SKM-1 (cell line): ENCODE measurements around the gene TLE3.

Source experiments
- DNase-seq: peaks from one replicate; lab custom pipeline; 2025; ENCODE audit not compliant: unreplicated experiment; lab: John Stamatoyannopoulos, UW

The TLE3 gene

DNA sequence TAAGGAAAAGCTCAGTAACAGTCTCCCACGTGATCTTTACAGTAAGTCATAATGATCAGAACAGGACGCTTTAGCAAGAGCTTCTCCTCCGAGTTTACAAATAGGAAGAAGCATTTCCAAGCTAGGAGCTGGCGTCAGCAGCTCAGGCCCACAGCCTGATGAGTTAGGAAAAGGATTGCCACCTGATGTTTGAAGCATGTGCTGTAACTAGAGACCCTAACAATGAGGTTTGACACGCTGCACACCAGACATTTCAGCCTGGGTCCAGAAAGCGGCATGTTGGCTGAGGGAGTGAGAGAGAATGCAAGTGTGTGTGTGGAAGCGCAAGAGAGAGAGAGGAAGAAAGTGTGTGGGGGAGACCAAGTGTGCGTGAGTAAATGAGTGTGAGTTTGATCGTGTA is 47.3 kb downstream of the TLE3 start:
- no peak for DNase-seq

DNA sequence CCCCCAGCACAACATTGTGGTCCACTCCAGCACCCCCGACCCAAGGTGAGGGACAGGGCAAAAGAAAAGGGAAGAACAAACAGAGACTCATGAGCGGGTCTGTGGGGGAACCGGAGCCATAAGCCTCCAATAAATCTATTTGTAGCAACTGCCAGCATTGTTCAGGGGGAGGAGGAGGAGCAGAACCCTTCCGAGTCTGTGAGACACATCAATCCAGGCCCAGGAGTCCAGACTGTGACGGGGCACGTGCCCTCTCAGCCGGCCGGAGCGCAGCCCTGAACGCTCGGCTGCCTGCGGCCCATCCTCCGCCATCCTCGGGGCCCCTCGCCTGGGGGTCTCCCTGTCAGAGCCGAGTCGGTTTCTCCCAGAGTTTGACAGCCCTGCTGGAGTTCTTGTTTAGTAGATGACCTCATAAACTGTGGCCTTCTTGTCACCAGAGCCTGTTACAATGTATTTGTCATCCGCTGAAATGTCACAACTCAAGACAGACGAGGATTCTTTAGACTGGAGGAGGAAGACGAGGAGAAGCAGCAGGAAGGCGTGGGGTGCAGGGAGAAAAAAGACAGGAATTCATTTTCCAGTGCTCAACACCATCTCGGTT is 47.9 kb downstream of the TLE3 start:
- no peak for DNase-seq

DNA sequence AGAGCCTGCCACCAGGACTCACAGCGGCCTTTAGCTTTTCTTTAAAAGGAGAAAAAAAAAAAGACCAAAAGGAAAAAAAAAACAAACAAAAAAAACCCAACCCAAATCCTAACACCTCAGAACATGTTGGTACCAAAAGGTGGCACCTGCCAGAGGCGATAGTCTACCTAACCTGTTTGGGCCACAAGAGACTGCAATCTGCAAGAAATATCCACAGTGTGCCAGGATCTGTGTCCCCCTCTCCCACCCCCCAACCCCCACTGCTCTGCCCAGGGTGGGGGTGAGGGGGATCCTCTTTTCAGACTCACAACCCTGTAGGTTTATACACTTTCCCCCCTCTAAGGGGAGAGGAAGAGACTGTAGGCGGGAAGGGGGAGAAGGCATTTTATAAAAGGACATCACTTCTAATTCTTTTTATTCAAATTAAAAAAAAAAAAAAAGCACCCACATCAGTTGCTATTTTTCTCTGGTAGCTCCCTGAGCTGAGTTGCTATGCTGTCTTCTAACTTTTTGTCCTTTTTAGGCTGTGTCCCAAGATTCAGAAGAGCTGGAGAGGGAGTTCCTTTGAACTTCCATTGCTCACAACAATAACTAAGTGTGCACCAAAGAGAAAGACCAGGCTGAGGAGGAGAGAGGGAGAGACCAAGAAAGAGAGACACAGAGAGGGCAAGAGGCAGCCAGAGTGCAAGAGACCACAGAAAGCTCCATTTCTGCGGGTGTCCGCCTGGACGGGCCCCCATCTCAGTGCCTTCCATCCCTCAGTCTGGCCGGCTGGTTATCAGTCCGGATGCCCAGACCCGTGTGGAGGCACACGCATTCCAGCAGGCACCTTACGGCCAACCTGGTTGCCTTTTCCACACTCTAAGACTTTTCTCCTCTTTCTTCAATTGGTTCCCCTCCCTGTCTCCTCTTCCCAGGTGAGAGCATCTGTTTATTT is 48.9 kb downstream of the TLE3 start:
- no peak for DNase-seq

DNA sequence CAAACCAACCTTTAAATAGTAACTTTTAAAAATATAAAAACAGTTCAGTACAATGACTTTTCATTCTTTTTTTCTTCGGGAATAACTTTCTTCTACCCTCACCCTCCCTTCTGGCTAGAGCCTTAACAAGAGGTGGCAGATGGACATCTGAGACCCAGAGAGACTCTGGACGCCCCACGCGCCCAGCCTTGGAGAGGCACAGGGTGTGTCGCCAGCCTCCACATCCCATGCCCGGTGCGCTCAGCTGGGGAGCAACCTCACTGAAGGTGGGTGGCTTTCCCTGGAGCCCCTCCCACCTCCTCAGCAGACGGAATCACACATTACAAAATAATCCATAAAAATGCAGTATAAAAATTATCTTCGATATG is 49.5 kb downstream of the TLE3 start:
- DNase-seq: no peak

DNA sequence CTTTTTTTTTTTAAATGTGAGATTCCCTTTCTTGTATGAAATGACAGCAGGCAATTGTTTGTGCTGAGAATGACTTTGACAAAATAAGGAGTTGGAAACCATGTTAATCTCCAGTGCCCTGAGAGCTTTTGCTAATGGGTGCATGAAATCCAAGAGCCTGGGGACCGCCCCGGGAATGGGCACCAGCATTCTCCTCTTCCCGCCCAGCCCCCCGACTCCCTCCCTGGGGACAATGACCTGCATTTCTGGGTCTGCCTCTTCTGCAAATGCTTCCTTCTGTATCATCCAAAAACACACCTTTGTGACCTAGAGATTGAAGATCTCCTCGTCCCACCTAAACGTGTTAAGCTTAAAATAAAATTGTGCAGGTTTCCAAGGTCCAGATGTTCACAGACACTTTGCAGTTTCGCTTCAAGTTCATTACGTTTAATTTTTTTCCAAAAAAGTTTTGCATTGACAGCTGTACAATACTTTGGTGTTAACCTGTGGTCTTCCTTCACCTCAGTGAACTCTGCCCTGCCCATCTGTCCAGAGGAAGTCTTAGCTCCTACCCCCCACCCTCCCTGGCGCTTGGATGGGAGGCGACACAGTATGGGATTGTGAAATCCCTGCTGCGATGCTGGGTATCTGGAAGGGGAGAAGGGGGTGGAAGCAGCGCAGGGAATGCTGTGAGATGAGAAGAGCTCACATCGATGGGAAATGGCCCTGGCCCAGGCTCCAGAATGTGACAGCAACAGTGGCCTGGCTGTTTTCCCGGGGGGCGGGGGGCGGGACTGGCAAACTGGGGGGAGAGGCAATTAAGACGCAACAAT is 50.1 kb downstream of the TLE3 start:
- no peak for DNase-seq

DNA sequence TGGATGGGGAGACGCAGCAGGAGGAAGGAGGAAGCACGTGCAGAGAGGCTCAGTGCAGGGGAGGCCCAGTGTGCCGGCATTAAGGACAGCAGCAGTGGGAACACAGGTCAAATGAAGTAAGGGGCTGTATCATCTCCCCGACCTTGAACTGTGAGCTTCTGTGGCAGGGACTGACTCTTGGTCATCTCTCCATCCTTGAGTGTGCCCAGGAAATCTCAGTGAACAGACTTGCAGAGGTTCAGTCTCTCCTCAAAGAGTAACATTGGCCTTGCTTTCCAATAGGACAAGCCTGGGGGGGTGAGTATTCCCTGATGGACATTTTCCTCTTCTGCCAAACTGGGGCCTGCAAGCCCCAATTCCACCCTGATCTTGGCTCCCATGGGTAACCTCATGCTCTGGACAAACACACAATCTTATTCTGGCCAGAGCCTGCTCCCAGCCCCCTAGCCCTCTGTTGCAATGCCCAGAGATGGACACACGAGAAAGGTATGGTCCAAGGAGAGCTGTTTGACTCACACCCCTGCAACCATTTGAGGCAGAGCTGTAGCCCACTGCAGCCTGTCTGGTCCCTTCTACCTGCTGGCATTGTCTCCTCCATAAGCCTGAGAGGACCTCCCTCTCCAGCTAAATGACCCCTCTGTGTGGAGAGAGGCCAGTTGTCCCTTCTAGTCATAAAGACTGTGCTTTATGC is 50.9 kb downstream of the TLE3 start:
- no peak for DNase-seq

DNA sequence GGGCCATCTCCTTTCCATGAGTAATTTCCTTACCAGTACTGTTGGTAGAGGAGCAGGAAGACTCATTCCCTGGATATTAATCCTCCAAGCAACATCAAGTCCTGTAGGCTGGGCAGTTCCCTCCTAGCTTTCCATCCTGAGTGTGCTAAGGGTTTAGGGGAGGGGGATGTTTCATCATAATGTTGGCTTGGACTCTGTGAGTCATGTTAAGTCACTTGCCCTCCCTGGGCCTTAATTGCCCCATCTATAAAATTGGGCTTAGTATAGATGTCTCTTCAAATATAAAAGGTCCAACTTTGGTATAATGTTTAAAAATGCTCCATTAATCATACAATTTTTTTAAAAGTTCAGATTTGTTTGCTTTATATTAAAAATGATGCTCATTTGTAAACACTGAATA is 52.7 kb downstream of the TLE3 start:
- no peak for DNase-seq

DNA sequence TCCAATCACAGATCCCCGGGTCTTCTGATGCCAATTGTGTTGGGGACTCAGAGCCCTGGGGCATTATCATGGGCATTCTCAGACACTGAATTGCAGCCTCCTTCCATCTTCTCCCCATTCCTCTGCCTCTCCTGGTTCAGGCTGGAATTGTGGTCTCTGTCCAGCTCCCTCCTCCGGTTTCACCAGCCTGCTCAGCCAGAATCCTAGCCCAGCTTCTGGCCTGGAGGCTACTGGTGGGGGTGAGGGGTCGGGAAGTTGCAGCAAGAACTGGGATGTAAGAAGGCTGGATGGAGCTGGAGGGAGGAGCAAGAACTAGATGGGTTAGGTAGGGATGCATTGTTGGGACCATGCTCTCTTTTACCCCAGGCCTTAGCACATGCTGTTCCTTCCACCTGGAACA is 53.5 kb downstream of the TLE3 start:
- DNase-seq: no peak

DNA sequence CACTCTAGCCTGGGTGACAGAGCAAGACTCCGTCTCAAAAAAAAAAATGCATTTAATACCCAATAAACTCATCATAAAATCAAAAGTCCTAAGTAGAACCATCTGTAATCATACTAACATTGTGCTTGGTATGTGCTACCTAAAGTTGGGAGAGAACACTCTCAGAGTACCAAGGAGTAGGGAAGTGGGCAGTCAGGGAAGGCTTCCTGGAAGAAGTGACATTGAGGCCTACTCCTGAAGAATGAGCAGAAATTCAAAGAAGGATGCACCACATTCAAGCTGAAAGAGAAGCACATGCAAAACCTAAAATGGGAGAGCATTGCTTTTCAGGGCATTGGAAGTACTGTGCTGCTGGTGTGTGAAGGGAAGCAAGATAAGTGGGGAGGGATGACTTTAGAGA is 54.1 kb downstream of the TLE3 start:
- DNase-seq: no peak

DNA sequence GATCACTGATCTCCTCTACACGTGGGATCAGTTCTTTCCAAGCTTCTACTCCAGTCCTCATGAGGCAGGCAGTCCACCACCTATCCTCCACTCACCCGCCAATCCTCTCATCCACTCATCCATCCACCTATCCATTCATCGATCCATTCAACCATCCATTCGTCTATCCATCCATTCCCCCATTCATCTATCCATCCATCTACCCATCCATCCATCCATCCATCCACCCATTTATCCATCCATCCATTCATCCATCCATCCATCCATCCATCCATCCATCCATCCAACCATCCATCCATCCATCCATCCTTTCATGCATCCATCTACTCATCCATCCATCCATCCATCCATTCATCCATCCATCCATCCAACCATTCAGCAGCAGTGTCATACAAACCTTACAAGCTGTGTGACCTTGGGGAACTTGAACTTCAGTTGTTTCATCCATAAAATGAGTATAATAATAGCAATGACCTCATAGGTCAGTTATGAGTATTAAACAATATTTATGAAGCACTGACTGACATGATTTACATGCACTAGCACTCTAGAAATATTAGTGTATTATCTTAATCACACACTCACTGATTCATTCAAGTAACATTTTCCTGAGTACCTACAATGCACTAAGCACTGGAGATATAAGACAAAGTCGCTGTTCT is 55.0 kb downstream of the TLE3 start:
- DNase-seq: no peak

DNA sequence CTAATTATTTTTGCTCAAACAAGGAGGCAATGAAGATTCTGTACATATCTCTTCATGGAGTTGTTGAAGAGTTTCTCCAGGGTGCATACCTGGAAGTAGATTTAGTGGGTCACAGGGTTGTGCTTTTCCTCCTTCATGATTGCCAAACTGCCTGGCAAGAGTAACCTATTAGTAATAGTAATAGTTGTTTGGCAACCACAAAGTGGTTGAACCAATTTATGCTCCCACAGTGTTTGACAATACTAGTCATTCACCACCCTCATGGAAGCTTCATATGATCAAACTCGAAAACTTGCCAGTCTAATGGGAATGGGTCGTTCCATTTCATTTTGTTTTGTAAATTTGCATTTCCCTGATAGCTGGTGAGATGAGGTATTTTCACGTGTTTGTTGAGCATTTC is 57.8 kb downstream of the TLE3 start:
- DNase-seq: no peak

DNA sequence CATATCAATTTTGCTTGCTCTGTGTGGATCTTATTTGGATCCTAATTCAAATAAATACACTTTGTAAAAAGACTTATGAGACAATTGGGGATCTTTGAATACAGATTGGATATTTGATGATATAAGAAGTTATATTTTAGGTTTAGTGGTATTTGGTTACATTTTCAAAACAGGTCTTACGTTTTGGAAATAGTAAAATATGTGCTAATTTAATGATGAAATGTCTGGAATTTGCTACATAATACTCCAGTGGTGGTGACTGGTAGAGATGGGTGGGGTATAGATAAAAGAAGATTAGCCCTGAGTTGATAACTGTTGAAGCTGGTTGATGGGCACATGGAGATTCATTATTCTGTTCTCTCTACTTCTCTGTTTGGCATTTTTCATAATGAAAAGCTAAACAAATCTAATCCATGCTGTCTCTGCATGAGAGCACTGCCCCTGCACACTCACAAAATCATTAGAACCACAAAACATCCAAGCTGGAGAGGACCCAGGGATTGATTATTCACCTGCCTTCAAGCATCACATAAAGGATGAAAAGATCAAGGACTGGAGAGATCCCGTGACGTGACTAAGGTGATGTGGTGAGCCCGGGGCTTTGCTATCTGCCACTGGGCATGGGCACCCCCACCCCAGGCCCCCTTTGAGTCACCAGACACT is 58.9 kb downstream of the TLE3 start:
- no peak for DNase-seq

DNA sequence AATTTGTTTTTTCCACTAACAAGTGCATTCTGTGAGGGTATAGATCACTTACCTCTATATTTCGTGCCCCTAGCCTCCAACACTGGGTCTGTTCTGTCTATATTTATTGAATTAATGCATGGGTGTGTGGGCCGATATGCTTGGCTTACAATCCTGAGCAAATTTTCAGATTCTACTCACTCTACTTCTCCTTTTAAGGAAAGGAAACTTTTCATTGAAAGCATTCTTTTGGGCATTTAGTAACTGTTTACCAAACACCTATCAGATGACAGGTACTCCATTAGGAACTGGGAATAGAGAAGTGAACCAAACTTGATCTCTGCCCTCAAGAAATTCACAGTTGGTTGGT is 60.5 kb downstream of the TLE3 start:
- DNase-seq: no peak

DNA sequence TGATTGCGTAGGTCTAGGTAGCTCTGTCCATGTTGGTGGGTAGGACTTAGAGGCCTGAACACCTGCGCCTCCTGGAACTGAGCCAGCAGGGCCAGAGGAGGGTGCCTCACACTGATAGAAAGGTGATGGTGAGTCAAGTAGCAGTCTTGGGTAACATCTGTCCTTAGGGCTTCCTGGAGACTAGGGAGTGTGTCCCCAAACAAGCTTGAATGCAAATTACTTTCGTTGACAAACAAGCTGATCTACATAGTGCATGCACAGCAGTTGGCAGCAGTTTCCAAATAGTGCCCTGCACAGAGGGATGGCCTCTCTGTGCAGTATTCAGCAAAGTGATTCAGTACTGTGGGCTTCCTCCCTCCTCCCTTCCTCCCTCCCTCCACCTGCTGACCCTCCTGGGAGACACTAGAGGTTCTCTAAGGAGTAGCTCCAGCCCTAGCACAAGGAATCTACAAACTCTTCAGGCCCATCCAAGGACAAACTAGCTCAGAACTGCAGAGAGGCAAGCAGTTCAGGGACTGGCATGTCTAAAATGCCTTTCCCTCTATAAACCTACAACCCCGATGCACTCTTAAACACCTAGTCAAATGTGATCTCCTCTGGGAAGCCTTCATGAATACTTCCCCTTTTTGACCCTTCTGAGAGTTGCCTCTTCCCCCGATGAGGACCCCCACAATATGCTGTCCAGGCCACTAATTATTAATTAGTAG is 61.0 kb downstream of the TLE3 start:
- no peak for DNase-seq

DNA sequence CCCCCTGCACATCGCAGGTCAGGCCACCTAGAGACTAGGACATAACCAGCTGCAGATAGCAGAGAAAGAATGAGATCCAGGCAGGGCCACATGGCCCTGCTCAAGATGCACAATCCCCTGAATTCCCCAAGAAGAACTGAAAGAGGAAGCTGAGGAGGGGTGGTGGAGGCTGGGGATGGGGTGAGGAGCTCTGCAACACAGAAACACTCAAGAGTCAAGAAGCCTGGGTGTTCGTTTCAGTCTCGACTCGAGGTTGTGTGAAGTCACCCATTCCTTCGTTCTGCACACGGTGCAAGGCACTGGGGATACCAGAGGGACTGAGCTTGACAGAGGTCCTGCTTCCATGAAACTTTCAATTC is 62.0 kb downstream of the TLE3 start:
- peak; percentile 24 for DNase-seq

DNA sequence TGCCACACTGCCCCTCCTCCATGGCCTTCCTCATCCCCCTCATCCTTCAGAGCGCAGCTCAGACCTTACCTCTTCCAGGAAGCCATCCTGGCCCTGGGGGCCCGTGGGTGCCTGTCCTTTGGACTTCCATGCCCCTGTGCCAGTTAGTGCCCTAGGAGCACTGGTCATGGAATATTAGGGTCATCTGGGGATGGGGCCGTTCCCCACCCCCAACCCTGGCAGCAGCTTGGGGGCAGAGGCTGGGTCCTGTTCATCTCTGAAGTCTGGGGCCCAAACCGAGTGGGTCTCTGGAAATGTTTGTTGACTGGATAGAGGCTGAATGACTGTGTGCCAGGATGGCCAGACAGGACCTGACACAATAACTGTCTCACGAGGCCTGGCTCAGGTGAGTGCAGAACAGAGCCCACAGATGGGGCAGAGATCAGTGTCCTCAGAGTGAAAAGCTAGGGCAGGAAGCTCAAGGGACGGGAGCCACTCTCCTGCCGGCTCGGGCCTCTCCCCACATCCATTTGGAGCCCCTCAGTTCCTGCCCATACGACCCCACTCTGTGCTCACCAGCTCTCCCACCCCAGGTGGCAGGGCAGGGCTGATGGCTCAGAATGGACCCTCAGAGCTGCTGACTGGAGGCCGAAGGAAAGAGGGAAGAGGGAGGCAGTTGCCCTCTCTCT is 62.5 kb downstream of the TLE3 start:
- no peak for DNase-seq

DNA sequence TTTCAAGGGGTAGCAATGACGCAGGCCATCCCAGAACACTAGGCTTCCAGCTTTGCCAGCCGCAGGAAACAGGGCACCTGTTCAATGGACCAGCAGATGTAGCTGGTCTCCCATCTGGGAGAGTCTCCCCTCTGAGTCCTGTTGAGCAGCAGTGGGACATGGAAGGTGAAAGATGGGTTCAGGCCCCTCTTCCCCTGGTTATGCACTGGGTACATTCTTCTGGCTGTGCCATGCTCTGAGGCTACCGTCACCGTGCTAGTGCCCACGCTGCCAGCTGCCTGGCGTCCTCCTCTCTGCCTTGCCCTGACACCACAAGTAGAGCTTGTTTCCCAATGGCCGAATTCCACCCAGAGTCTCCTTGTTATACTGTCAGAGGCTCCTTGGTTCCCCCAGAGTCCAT is 63.1 kb downstream of the TLE3 start:
- DNase-seq: no peak

DNA sequence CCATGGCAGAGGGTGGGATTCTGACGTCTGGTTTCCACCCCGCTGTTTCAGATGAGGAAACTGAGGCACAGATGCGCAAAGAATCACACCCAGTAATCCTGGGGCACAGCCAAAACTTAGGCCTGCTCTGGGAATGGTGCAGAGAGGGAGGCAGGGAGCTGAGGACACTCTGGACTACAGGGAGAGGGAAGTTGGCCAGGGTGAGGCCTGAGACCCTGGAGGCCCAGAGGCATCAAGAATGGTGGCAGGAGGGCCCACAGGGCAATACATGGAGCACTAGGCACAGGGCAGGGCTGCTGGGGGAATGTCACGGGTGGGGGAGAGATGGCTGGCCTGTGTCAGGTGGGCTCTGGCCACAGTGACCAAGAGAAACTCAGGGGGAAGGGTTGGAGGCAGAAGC is 63.6 kb downstream of the TLE3 start:
- no peak for DNase-seq

DNA sequence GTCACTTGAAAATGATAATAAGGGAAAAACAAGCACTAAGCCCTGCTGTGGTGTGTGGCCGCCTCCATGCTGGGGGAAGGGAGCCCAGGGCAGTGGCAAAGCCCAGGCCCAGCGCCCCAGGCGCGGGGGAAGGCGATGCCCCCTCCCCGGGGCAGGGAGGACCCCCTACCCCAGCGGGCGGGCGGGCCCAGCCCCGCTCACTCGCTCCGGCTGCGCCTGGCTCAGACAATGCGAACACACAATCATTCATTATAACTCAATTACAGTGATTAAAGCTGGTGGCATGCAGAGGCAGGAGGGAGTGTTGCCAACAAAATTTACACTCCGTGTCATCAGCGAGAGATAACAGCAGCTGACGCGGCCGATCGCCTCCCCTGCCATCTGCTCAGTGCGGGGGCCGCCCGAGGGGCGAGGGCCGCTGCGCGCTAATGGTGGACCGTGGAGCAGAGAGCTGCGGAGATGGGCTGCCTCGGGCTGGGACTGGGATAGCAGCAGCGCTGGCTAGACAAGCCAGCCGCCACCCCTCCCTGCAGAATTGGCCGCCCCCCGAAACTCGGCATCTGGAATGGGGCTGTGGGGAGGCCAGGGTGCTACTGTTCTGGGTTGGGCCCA is 64.1 kb downstream of the TLE3 start:
- DNase-seq: no peak
